Measurements from ENCODE around the gene CRYBG3.

- TF ChIP-seq CTCF (conservative IDR thresholded peaks at IDR 0.05 in 1 of 2, IDR thresholded peaks at IDR 0.05 in 1 of 2; ENCODE audit: low read depth in 1 of 2, low read length in 2 of 2) = no peak
- TF ChIP-seq EZH2 (IDR thresholded peaks at IDR 0.05; ENCODE audit: low read length, missing control alignments) = no peak
Observed at GRCh38 chr3:97892852-97893251, 71.0 kb downstream of the CRYBG3 start.

Measured in fibroblast of lung (primary cell).